HCT116 (cell line): ENCODE measurements around the gene TALDO1.

Source experiments
- CTCF ChIP-seq, 3 experiments: fragments of 200-600 bp in 1 of 3; sonication (generic) in 1 of 3; IDR thresholded peaks in 2 of 3; conservative IDR thresholded peaks in 1 of 3; 2 replicates each; pipeline ENCODE4 v1.5.1; 2012 to 2017; ENCODE audit warnings: low read depth in 2 of 3, low read length in 2 of 3, antibody characterized with exemption in 1 of 3, borderline replicate concordance in 1 of 3, control low read depth in 1 of 3, mild to moderate bottlenecking in 1 of 3, mixed read lengths in 1 of 3, mixed run types in 1 of 3, moderate library complexity in 1 of 3; ENCODE audit not compliant: insufficient read depth in 1 of 3
- ELF1 ChIP-seq: IDR thresholded peaks from 2 replicates; pipeline ENCODE4 v1.6.1; 2012; ENCODE audit warnings: low read depth, borderline replicate concordance
- EZH2 ChIP-seq: fragments of 200-600 bp; sonication (generic); IDR thresholded peaks from 2 replicates; pipeline ENCODE4 v1.6.1; 2017; ENCODE audit warnings: antibody characterized with exemption, mixed run types
- EZH2phosphoT487 ChIP-seq: fragments of 200-600 bp; IDR thresholded peaks from 2 replicates; pipeline ENCODE4 v1.6.1; 2018; ENCODE audit warnings: antibody characterized with exemption, borderline replicate concordance
- JUND ChIP-seq: IDR thresholded peaks from 2 replicates; pipeline ENCODE4 v1.6.1; 2012
- POLR2A ChIP-seq: IDR thresholded peaks from 2 replicates; pipeline ENCODE4 v1.7.0; 2011; ENCODE audit warnings: borderline replicate concordance; ENCODE audit not compliant: insufficient read depth, insufficient read length; ENCODE audit errors: extremely low read depth
- POLR2AphosphoS5 ChIP-seq: IDR thresholded peaks from 2 replicates; pipeline ENCODE4 v1.6.1; 2011; ENCODE audit warnings: mild to moderate bottlenecking, low read depth, low read length, moderate library complexity
- RAD21 ChIP-seq: IDR thresholded peaks from 2 replicates; pipeline ENCODE4 v1.6.1; 2012; ENCODE audit warnings: low read depth, mild to moderate bottlenecking
- REST ChIP-seq: IDR thresholded peaks from 2 replicates; pipeline ENCODE4 v1.6.1; 2012; ENCODE audit warnings: low read depth
- SP1 ChIP-seq: IDR thresholded peaks from 2 replicates; pipeline ENCODE4 v1.6.1; 2012; ENCODE audit warnings: low read depth
- SRF ChIP-seq: IDR thresholded peaks from 2 replicates; pipeline ENCODE4 v1.6.1; 2012; ENCODE audit warnings: low read depth
- ZNF274 ChIP-seq: fragments of 200-500 bp; sonication (Bioruptor generic); IDR thresholded peaks from 2 replicates; pipeline ENCODE4 v1.6.1; 2014; ENCODE audit warnings: mild to moderate bottlenecking, low read depth, low read length, inconsistent platforms

GRCh38 chr11:760236-760635, 13.0 kb downstream of the TALDO1 start:
- TF ChIP-seq POLR2A (no peak), CTCF (IDR thresholded peaks at IDR 0.05 in 2 of 3, conservative IDR thresholded peaks at IDR 0.05 in 1 of 3; ENCODE audit: borderline replicate concordance in 1 of 3, insufficient read depth in 1 of 3, low read depth in 2 of 3, low read length in 2 of 3) (no peak), POLR2AphosphoS5 (no peak), EZH2phosphoT487 (no peak), REST (no peak), EZH2 (no peak), ZNF274 (no peak), ELF1 (no peak), SP1 (no peak), RAD21 (no peak), SRF (no peak), JUND (no peak)
